H1 (cell line): ENCODE results near the gene PLB1. TPM values are rescaled to one million over a fixed set of nuclear protein-coding genes. Genes with fewer than 3 reads are reported as not detected.

ENCODE experiments used
- SIRT6 ChIP-seq: IDR thresholded peaks from one replicate; pipeline ENCODE4 v1.7.1; 2012; ENCODE audit warnings: low read length, inconsistent platforms
- TCF12 ChIP-seq: IDR thresholded peaks from 2 replicates; pipeline ENCODE4 v1.6.1; 2011; ENCODE audit warnings: low read depth, mild to moderate bottlenecking, low read length
- polyA plus RNA-seq, 7 experiments: library from polyadenylated mRNA; depleted of rRNA in 3 of 7; stranded (reverse) in 5 of 7; unstranded in 2 of 7; fragments of >200 nt in 5 of 7; fragments of 200-250 nt in 2 of 7; gene quantifications; 1 replicate in 5 of 7; 2 replicates in 1 of 7; 4 replicates in 1 of 7; pipeline versions ENCODE4 v1.2.1 to v1.2.3, GENCODE V29; 2011 to 2013; ENCODE audit warnings: missing spikeins in 2 of 7, mixed read lengths in 2 of 7
- total RNA-seq: library from RNA; stranded (reverse); fragmentation: NEBNext Ultra II Directional; extraction: Animal tissue kit (Norgen Biotek cat#: 25700); gene quantifications from 2 replicates; pipeline ENCODE4 v1.2.1, GENCODE V29; 2021
- TF ChIP-seq, protein P1 (sequence below): fragments of 300-600 bp; sonication (generic); IDR thresholded peaks from 2 replicates; pipeline ENCODE4 v1.7.1; 2012; ENCODE audit warnings: low read length, moderate library complexity, mild to moderate bottlenecking, inconsistent platforms; ENCODE audit not compliant: insufficient replicate concordance

Gene PLB1
- total and polyA plus RNA-seq, 2 of the 8 experiments (the other 6 are each of a cell fraction or from before 2014, with no cell fraction given): 0.20 to 0.36 TPM

DNA sequence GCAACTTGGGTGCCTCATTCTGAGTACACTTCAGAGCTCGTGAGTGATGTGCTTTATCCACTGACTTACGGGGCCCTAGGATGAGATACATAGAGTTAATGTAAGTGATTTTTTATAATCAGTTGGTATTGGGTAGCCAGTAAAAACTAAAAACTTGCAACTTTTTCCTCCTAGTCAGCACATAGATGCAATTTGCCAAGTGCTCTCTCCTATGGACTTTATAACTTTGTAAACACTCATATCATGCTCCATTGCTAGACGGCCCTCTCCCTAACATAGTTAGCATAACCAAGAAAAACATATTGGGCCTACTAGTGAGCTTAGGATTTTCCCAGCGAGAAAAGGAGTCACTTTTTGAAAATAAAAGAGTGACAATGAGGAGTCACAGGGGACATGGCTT, 60.4 kb downstream of the PLB1 start (continued):
- TF ChIP-seq, protein P1, sequence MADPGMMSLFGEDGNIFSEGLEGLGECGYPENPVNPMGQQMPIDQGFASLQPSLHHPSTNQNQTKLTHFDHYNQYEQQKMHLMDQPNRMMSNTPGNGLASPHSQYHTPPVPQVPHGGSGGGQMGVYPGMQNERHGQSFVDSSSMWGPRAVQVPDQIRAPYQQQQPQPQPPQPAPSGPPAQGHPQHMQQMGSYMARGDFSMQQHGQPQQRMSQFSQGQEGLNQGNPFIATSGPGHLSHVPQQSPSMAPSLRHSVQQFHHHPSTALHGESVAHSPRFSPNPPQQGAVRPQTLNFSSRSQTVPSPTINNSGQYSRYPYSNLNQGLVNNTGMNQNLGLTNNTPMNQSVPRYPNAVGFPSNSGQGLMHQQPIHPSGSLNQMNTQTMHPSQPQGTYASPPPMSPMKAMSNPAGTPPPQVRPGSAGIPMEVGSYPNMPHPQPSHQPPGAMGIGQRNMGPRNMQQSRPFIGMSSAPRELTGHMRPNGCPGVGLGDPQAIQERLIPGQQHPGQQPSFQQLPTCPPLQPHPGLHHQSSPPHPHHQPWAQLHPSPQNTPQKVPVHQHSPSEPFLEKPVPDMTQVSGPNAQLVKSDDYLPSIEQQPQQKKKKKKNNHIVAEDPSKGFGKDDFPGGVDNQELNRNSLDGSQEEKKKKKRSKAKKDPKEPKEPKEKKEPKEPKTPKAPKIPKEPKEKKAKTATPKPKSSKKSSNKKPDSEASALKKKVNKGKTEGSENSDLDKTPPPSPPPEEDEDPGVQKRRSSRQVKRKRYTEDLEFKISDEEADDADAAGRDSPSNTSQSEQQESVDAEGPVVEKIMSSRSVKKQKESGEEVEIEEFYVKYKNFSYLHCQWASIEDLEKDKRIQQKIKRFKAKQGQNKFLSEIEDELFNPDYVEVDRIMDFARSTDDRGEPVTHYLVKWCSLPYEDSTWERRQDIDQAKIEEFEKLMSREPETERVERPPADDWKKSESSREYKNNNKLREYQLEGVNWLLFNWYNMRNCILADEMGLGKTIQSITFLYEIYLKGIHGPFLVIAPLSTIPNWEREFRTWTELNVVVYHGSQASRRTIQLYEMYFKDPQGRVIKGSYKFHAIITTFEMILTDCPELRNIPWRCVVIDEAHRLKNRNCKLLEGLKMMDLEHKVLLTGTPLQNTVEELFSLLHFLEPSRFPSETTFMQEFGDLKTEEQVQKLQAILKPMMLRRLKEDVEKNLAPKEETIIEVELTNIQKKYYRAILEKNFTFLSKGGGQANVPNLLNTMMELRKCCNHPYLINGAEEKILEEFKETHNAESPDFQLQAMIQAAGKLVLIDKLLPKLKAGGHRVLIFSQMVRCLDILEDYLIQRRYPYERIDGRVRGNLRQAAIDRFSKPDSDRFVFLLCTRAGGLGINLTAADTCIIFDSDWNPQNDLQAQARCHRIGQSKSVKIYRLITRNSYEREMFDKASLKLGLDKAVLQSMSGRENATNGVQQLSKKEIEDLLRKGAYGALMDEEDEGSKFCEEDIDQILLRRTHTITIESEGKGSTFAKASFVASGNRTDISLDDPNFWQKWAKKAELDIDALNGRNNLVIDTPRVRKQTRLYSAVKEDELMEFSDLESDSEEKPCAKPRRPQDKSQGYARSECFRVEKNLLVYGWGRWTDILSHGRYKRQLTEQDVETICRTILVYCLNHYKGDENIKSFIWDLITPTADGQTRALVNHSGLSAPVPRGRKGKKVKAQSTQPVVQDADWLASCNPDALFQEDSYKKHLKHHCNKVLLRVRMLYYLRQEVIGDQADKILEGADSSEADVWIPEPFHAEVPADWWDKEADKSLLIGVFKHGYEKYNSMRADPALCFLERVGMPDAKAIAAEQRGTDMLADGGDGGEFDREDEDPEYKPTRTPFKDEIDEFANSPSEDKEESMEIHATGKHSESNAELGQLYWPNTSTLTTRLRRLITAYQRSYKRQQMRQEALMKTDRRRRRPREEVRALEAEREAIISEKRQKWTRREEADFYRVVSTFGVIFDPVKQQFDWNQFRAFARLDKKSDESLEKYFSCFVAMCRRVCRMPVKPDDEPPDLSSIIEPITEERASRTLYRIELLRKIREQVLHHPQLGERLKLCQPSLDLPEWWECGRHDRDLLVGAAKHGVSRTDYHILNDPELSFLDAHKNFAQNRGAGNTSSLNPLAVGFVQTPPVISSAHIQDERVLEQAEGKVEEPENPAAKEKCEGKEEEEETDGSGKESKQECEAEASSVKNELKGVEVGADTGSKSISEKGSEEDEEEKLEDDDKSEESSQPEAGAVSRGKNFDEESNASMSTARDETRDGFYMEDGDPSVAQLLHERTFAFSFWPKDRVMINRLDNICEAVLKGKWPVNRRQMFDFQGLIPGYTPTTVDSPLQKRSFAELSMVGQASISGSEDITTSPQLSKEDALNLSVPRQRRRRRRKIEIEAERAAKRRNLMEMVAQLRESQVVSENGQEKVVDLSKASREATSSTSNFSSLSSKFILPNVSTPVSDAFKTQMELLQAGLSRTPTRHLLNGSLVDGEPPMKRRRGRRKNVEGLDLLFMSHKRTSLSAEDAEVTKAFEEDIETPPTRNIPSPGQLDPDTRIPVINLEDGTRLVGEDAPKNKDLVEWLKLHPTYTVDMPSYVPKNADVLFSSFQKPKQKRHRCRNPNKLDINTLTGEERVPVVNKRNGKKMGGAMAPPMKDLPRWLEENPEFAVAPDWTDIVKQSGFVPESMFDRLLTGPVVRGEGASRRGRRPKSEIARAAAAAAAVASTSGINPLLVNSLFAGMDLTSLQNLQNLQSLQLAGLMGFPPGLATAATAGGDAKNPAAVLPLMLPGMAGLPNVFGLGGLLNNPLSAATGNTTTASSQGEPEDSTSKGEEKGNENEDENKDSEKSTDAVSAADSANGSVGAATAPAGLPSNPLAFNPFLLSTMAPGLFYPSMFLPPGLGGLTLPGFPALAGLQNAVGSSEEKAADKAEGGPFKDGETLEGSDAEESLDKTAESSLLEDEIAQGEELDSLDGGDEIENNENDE: no peak
- TF ChIP-seq TCF12 (no peak), SIRT6 (no peak)
